Right renal cortex interstitium (tissue), 3 donors: ENCODE data around the gene BNC2. TPM values are rescaled to one million over a fixed set of nuclear protein-coding genes. Genes with fewer than 3 reads are reported as not detected.
A peak's percentile ranks its signal among the peaks of the same experiment; 100 is the strongest.

Experiments
- DNase-seq, 3 donors: peaks; one replicate each; pipeline ENCODE4 v3.0.0-alpha.2; 2013; ENCODE audit warnings: low read depth in 3 of 3, low spot score in 2 of 3
- polyA plus RNA-seq, 3 donors: library from polyadenylated mRNA; unstranded; fragments of 120-200 nt; gene quantifications; one replicate each; pipeline ENCODE4 v1.2.1, GENCODE V29; 2013; ENCODE audit not compliant: insufficient read length in 3 of 3

Gene BNC2
- polyA plus RNA-seq, 3 donors: 8.3 to 8.5 (median 8.4) TPM

- DNase-seq: no peak
These were observed 187.1 kb downstream of the BNC2 start for GRCh38 chr9:16683326-16683725.

GRCh38 chr9:16682273-16682672 is 188.2 kb downstream of the BNC2 start:
- no peak for DNase-seq

GRCh38 chr9:16681652-16681987 is 188.8 kb downstream of the BNC2 start:
- DNase-seq: no peak

- no peak for DNase-seq
These were observed 189.4 kb downstream of the BNC2 start for GRCh38 chr9:16680975-16681651.

GRCh38 chr9:16680541-16680940 is 189.9 kb downstream of the BNC2 start:
- DNase-seq: no peak

GRCh38 chr9:16679327-16679821 is 191.1 kb downstream of the BNC2 start:
- no peak for DNase-seq

GRCh38 chr9:16676519-16676918 is 194.0 kb downstream of the BNC2 start:
- no peak for DNase-seq

- DNase-seq: no peak
These were observed 195.3 kb downstream of the BNC2 start for GRCh38 chr9:16675131-16675530.

GRCh38 chr9:16673171-16673570 is 197.3 kb downstream of the BNC2 start:
- no peak for DNase-seq

GRCh38 chr9:16672501-16672900 is 198.0 kb downstream of the BNC2 start:
- no peak for DNase-seq

GRCh38 chr9:16671591-16672137 is 198.8 kb downstream of the BNC2 start:
- peak in 1 of 3 donors; percentile 41 for DNase-seq

- DNase-seq: no peak
These were observed 199.7 kb downstream of the BNC2 start for GRCh38 chr9:16670791-16671190.

- no peak for DNase-seq
These were observed 201.7 kb downstream of the BNC2 start for GRCh38 chr9:16668734-16669295.

GRCh38 chr9:16664211-16664610 is 206.3 kb downstream of the BNC2 start:
- DNase-seq: no peak

GRCh38 chr9:16661816-16662215 is 208.7 kb downstream of the BNC2 start:
- no peak for DNase-seq

- DNase-seq: no peak
These were observed 211.4 kb downstream of the BNC2 start for GRCh38 chr9:16659096-16659495.

- no peak for DNase-seq
These were observed 213.9 kb downstream of the BNC2 start for GRCh38 chr9:16656432-16657169.

GRCh38 chr9:16654596-16655126 is 215.8 kb downstream of the BNC2 start:
- no peak for DNase-seq

GRCh38 chr9:16653491-16654399 is 216.7 kb downstream of the BNC2 start:
- DNase-seq: peak in 1 of 3 donors; percentile 29

- DNase-seq: no peak
These were observed 217.9 kb downstream of the BNC2 start for GRCh38 chr9:16652582-16652981.
